ENCODE results near the gene USP17L11.
"Not testable (repeated sequence)": the region's sequence is repeated elsewhere in the genome, so short reads cannot be mapped to it uniquely, and the experiment has no call there.

GRCh38 chr4:9219852-9220251, 4.6 kb downstream of the USP17L11 start, which contains the start of gene USP17L12:
- not testable (repeated sequence) for TF ChIP-seq NFE2L2 (conservative IDR thresholded peaks at IDR 0.05; ENCODE audit: low read length); MAX (IDR thresholded peaks at IDR 0.05); POLR2A (IDR thresholded peaks at IDR 0.05; ENCODE audit: low read length); BHLHE40 (IDR thresholded peaks at IDR 0.05; ENCODE audit: low read depth, low read length); SMC3 (IDR thresholded peaks at IDR 0.05); EP300 (IDR thresholded peaks at IDR 0.05); RAD21 (conservative IDR thresholded peaks at IDR 0.05 in 1 of 2, IDR thresholded peaks at IDR 0.05 in 1 of 2); CTCF (IDR thresholded peaks at IDR 0.05); KDM1A (IDR thresholded peaks at IDR 0.05; ENCODE audit: low read depth); CHD2 (IDR thresholded peaks at IDR 0.05; ENCODE audit: low read length, partially characterized antibody)
